ENCODE measurements around the gene SRF. TPM values are rescaled to one million over a fixed set of nuclear protein-coding genes. Genes with fewer than 3 reads are reported as not detected.

The SRF gene
- total RNA-seq, 1 experiment from 2014 or later, result 46.2 TPM

GRCh38 chr6:43175676-43176422, 4.8 kb downstream of the SRF start:
- CTCF ChIA-PET, result no interaction called here
- H3K9me3 Mint-ChIP-seq, result no peaks in the 10 kb centered on the region
- ATAC-seq, result no peak
- H3K27ac Mint-ChIP-seq, result no peak overlapping the region
- H3K4me3 Mint-ChIP-seq, result no peak overlapping the region
- POLR2A ChIA-PET, result interaction anchor here (1.5 kb wide), 1 partner anchor 116 kb away, joined by 4 read pairs; the partner anchor contains the start of genes KLC4 and MRPL2
- TF ChIP-seq PRDM15 (CRISPR knock-in tag; IDR thresholded peaks at IDR 0.05) (no peak), CBFB (CRISPR knock-in tag; IDR thresholded peaks at IDR 0.05; ENCODE audit: low read depth) (no peak)
- peaks cover 25% of the 10 kb centered on the region for H3K4me1 Mint-ChIP-seq
- DNase-seq (ENCODE audit: low spot score), result no peak
- H3K27me3 Mint-ChIP-seq (ENCODE audit: low read depth), result peaks cover 9% of the 10 kb centered on the region
- peaks cover 36% of the 10 kb centered on the region for H3K36me3 Mint-ChIP-seq

- Mint-ChIP-seq H3K27ac (no peak overlapping the region), H3K36me3 (peaks cover 36% of the 10 kb centered on the region), H3K9me3 (no peaks in the 10 kb centered on the region), H3K4me3 (no peak overlapping the region), H3K27me3 (ENCODE audit: low read depth) (peaks cover 8% of the 10 kb centered on the region), H3K4me1 (peaks cover 31% of the 10 kb centered on the region)
- no peak for DNase-seq (ENCODE audit: low spot score)
- TF ChIP-seq KAT7 (CRISPR knock-in tag; IDR thresholded peaks at IDR 0.05; ENCODE audit: borderline replicate concordance), result no peak
- no peak for ATAC-seq
- ChIA-PET POLR2A (no interaction called here), CTCF (no interaction called here)
These were observed 5.3 kb downstream of the SRF start for GRCh38 chr6:43176423-43176786.

GRCh38 chr6:43178150-43178549, 7.1 kb downstream of the SRF start:
- Mint-ChIP-seq H3K27me3 (ENCODE audit: low read depth) (no peaks in the 10 kb centered on the region), H3K4me1 (peaks cover 32% of the 10 kb centered on the region), H3K36me3 (peaks cover 36% of the 10 kb centered on the region), H3K9me3 (no peaks in the 10 kb centered on the region), H3K27ac (no peak overlapping the region), H3K4me3 (no peak overlapping the region)
- ChIA-PET POLR2A (no interaction called here), CTCF (no interaction called here)
- DNase-seq (ENCODE audit: low spot score), result no peak
- ATAC-seq, result no peak
- no peak for TF ChIP-seq AFF4 (CRISPR knock-in tag; IDR thresholded peaks at IDR 0.05; ENCODE audit: borderline replicate concordance)
- TF ChIP-seq ATF1 (CRISPR knock-in tag; IDR thresholded peaks at IDR 0.05), result no peak
- no peak for TF ChIP-seq SOX15 (CRISPR knock-in tag; IDR thresholded peaks at IDR 0.05)
- TF ChIP-seq NFYB (CRISPR knock-in tag; conservative IDR thresholded peaks at IDR 0.05; ENCODE audit: low read depth), result no peak
- TF ChIP-seq MYBL2 (CRISPR knock-in tag; IDR thresholded peaks at IDR 0.05), result no peak
- no peak for TF ChIP-seq MAX (CRISPR knock-in tag; IDR thresholded peaks at IDR 0.05)
- no peak for TF ChIP-seq JAZF1 (CRISPR knock-in tag; IDR thresholded peaks at IDR 0.05)
- TF ChIP-seq TCF7 (CRISPR knock-in tag; IDR thresholded peaks at IDR 0.05; ENCODE audit: low read depth), result no peak
- no peak for TF ChIP-seq CREM (CRISPR knock-in tag; IDR thresholded peaks at IDR 0.05)
- no peak for TF ChIP-seq ARID4B (CRISPR knock-in tag; IDR thresholded peaks at IDR 0.05; ENCODE audit: borderline replicate concordance)
- no peak for TF ChIP-seq HMGXB4 (CRISPR knock-in tag; IDR thresholded peaks at IDR 0.05)
- TF ChIP-seq ZNF121 (CRISPR knock-in tag; IDR thresholded peaks at IDR 0.05), result no peak

All from WTC11 (cell line).